NT2/D1 (cell line): ENCODE results near the gene SDHAF3.

Source experiments
- SUZ12 ChIP-seq: IDR thresholded peaks from 2 replicates; pipeline ENCODE4 v1.6.1; 2011; ENCODE audit not compliant: insufficient read length, insufficient read depth; ENCODE audit errors: extremely low read depth
- YY1 ChIP-seq: IDR thresholded peaks from 2 replicates; pipeline ENCODE4 v1.6.1; 2011; ENCODE audit not compliant: insufficient read length, insufficient read depth
- ZNF274 ChIP-seq: IDR thresholded peaks from 2 replicates; pipeline ENCODE4 v1.6.1; 2011; ENCODE audit warnings: mild to moderate bottlenecking, low read depth, low read length

DNA sequence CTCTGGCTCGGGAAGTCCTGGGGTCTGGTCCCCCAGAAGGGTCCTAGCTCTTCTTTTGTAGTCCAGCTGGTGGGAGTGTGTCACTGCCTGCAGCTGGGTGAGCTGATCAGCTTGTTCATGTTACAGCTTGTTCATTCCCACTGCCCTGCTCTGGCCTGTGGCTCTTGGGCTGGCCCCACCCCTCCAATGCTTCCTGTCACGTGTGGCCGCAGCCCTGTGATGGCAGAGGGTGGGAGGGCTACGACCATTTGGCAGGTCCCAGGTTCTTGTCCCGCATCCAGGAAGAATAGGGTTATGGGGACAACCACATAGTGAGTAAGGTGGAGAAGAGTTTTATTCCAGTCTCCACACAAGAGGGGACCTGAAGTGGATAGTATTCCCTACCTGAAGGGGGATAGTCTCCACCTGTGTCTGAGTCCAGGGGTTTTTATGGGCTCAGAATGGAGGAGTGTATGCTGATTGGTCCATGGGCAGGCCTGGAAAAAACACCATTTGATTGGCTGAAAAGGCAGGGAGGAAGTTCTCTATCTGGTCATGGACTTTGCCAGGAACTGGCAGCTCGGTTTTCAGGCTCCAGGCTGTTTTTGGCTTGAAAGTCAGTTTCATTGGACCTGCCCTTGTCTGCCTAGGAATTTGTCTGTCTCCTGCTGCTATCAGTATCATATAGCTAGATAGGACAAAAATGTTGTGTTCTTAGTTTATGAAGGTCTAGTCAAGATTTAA lies 13.1 kb downstream of the SDHAF3 start:
- TF ChIP-seq YY1: no peak
- TF ChIP-seq SUZ12: no peak
- TF ChIP-seq ZNF274: no peak
